Measurements from ENCODE around the gene GFY.
A peak's percentile ranks its signal among the peaks of the same experiment; 100 is the strongest.

Gene GFY

GRCh38 chr19:49425178-49425577, at the start of gene GFY:
TSS of gene GFY (plus strand) at chr19:49425388. CDS start at chr19:49426431, 1,043 bp downstream.
- DNase-seq (ENCODE audit: low spot score): no peak

GRCh38 chr19:49378512-49378911, 46.7 kb upstream of the GFY start:
- DNase-seq (ENCODE audit: low spot score): no peak

GRCh38 chr19:49380391-49380790, 44.8 kb upstream of the GFY start:
- DNase-seq (ENCODE audit: low spot score): no peak

GRCh38 chr19:49382639-49383038, 42.5 kb upstream of the GFY start:
- DNase-seq (ENCODE audit: low spot score): no peak

- DNase-seq (ENCODE audit: low spot score): no peak
Measured at GRCh38 chr19:49383599-49383998, 41.6 kb upstream of the GFY start.

GRCh38 chr19:49387936-49388372, 37.2 kb upstream of the GFY start, which contains the start of gene KASH5:
TSS of gene KASH5 (plus strand) at chr19:49388249. CDS start at chr19:49390884, 2,635 bp downstream.
- peak; percentile 70 for DNase-seq (ENCODE audit: low spot score)

- DNase-seq (ENCODE audit: low spot score): no peak
Measured at GRCh38 chr19:49389406-49389805, 35.8 kb upstream of the GFY start.

GRCh38 chr19:49390131-49390928, 34.9 kb upstream of the GFY start:
- DNase-seq (ENCODE audit: low spot score): no peak

- no peak for DNase-seq (ENCODE audit: low spot score)
Measured at GRCh38 chr19:49390929-49391359, 34.2 kb upstream of the GFY start.

- peak; percentile 87 for DNase-seq (ENCODE audit: low spot score)
Measured at GRCh38 chr19:49391581-49392399, 33.4 kb upstream of the GFY start.

GRCh38 chr19:49393881-49394280, 31.3 kb upstream of the GFY start:
- no peak for DNase-seq (ENCODE audit: low spot score)

- no peak for DNase-seq (ENCODE audit: low spot score)
Measured at GRCh38 chr19:49395581-49396407, 29.4 kb upstream of the GFY start.

GRCh38 chr19:49396738-49397505, 28.3 kb upstream of the GFY start:
- no peak for DNase-seq (ENCODE audit: low spot score)

GRCh38 chr19:49398001-49398615, 27.1 kb upstream of the GFY start:
- DNase-seq (ENCODE audit: low spot score): no peak

GRCh38 chr19:49398931-49399330, 26.3 kb upstream of the GFY start:
- DNase-seq (ENCODE audit: low spot score): no peak

- DNase-seq (ENCODE audit: low spot score): no peak
Measured at GRCh38 chr19:49400029-49400428, 25.2 kb upstream of the GFY start.

- DNase-seq (ENCODE audit: low spot score): no peak
Measured at GRCh38 chr19:49403404-49404187, 21.6 kb upstream of the GFY start.

GRCh38 chr19:49407079-49407478, 18.1 kb upstream of the GFY start:
- DNase-seq (ENCODE audit: low spot score): no peak

- no peak for DNase-seq (ENCODE audit: low spot score)
Measured at GRCh38 chr19:49407482-49408015, 17.6 kb upstream of the GFY start.
